Liver (tissue), 3 donors: ENCODE data around the gene TTBK1.

Experiments
- ATF3 ChIP-seq: IDR thresholded peaks from 2 replicates; pipeline ENCODE4 v1.6.1; 2016; ENCODE audit warnings: antibody characterized with exemption
- CTCF ChIP-seq: fragments of 150-350 bp; IDR thresholded peaks from 2 replicates; pipeline ENCODE4 v1.5.1; 2017; ENCODE audit warnings: improper control_type of control experiment, low read depth, low read length; ENCODE audit not compliant: missing input control
- EGR1 ChIP-seq, 2 donors: IDR thresholded peaks; 2 replicates each; pipeline ENCODE4 v1.6.1; 2016 to 2018; ENCODE audit warnings: antibody characterized with exemption in 2 of 2, low read depth in 2 of 2
- GABPA ChIP-seq, 2 donors: IDR thresholded peaks in 1 of 2; conservative IDR thresholded peaks in 1 of 2; 2 replicates each; pipeline ENCODE4 v1.6.1; 2016; ENCODE audit warnings: antibody characterized with exemption in 2 of 2, mild to moderate bottlenecking in 1 of 2, moderate library complexity in 1 of 2
- HNF4G ChIP-seq: IDR thresholded peaks from 2 replicates; pipeline ENCODE4 v1.6.1; 2016; ENCODE audit warnings: antibody characterized with exemption
- JUND ChIP-seq, 2 donors: IDR thresholded peaks; 2 replicates each; pipeline ENCODE4 v1.6.1; 2016; ENCODE audit warnings: antibody characterized with exemption in 2 of 2
- NR2F2 ChIP-seq: IDR thresholded peaks from 2 replicates; pipeline ENCODE4 v1.6.1; 2016; ENCODE audit warnings: antibody characterized with exemption
- RAD21 ChIP-seq, 2 donors: IDR thresholded peaks; 2 replicates each; pipeline ENCODE4 v1.6.1; 2016; ENCODE audit warnings: antibody characterized with exemption in 2 of 2, mild to moderate bottlenecking in 2 of 2
- REST ChIP-seq: IDR thresholded peaks from 2 replicates; pipeline ENCODE4 v1.6.1; 2016; ENCODE audit warnings: antibody characterized with exemption, mild to moderate bottlenecking
- RXRA ChIP-seq, 2 donors: IDR thresholded peaks; 2 replicates each; pipeline ENCODE4 v1.6.1; 2017 to 2018; ENCODE audit warnings: antibody characterized with exemption in 2 of 2, mild to moderate bottlenecking in 1 of 2
- SP1 ChIP-seq: IDR thresholded peaks from 2 replicates; pipeline ENCODE4 v1.6.1; 2018; ENCODE audit warnings: antibody characterized with exemption, mild to moderate bottlenecking
- TAF1 ChIP-seq: conservative IDR thresholded peaks from 2 replicates; pipeline ENCODE4 v1.6.1; 2016; ENCODE audit warnings: antibody characterized with exemption, mild to moderate bottlenecking
- YY1 ChIP-seq: IDR thresholded peaks from 2 replicates; pipeline ENCODE4 v1.6.1; 2016; ENCODE audit warnings: antibody characterized with exemption, mild to moderate bottlenecking
- ZBTB33 ChIP-seq: IDR thresholded peaks from 2 replicates; pipeline ENCODE4 v1.6.1; 2016; ENCODE audit warnings: antibody characterized with exemption
- donor health status: healthy.
- donor health status: healthy.

GRCh38 chr6:43299338-43300293, 56.3 kb downstream of the TTBK1 start:
- no peak for TF ChIP-seq JUND (IDR thresholded peaks at IDR 0.05)
- peak; percentile 2 for TF ChIP-seq CTCF
- TF ChIP-seq SP1 = no peak
- TF ChIP-seq REST = no peak
- TF ChIP-seq RAD21 (IDR thresholded peaks at IDR 0.05) = peak; percentile 61 to 69
- no peak for TF ChIP-seq NR2F2
- no peak for TF ChIP-seq GABPA (IDR thresholded peaks at IDR 0.05 in 1 of 2, conservative IDR thresholded peaks at IDR 0.05 in 1 of 2)
- no peak for TF ChIP-seq ZBTB33
- TF ChIP-seq HNF4G = no peak
- no peak for TF ChIP-seq EGR1 (IDR thresholded peaks at IDR 0.05; ENCODE audit: low read depth in 2 of 2)
- no peak for TF ChIP-seq YY1
- TF ChIP-seq TAF1 = no peak
- TF ChIP-seq RXRA (IDR thresholded peaks at IDR 0.05) = peak in 1 of 2 donors; percentile 31
- TF ChIP-seq ATF3 = no peak
